WERI-Rb-1 (cell line): ENCODE data around the gene MYH7.
"Not testable (repeated sequence)": the region's sequence is repeated elsewhere in the genome, so short reads cannot be mapped to it uniquely, and the experiment has no call there.

Experiments used
- DNase-seq: peaks from one replicate; pipeline ENCODE4 v3.0.0-alpha.2; 2020
- H3K27ac ChIP-seq: fragments of 250-450 bp; sonication (Bioruptor Pico); 2 replicates; pipeline ENCODE4 v1.5.1; 2020; ENCODE audit warnings: mild to moderate bottlenecking, moderate library complexity
- H3K27me3 ChIP-seq: fragments of 250-450 bp; sonication (Bioruptor Pico); 2 replicates; pipeline ENCODE4 v1.5.1; 2021; ENCODE audit warnings: mild to moderate bottlenecking, low read depth, moderate library complexity; ENCODE audit not compliant: insufficient read depth, severe bottlenecking
- H3K36me3 ChIP-seq: fragments of 250-450 bp; sonication (Bioruptor Pico); 2 replicates; pipeline ENCODE4 v1.5.1; 2020; ENCODE audit warnings: mild to moderate bottlenecking, moderate library complexity
- H3K4me3 ChIP-seq: 2 replicates; pipeline ENCODE4 v1.5.1; 2011; ENCODE audit warnings: low read depth, mild to moderate bottlenecking, control low read depth, low read length
- H3K9me3 ChIP-seq: fragments of 250-450 bp; sonication (Bioruptor Pico); 2 replicates; pipeline ENCODE4 v1.5.1; 2021; ENCODE audit warnings: mild to moderate bottlenecking, moderate library complexity; ENCODE audit not compliant: severe bottlenecking
- TF ChIP-seq, protein P1 (sequence below): IDR thresholded peaks from 2 replicates; pipeline ENCODE4 v1.5.1; 2011; ENCODE audit warnings: low read depth, mild to moderate bottlenecking, control low read depth, inconsistent platforms, low read length

The MYH7 gene

DNA sequence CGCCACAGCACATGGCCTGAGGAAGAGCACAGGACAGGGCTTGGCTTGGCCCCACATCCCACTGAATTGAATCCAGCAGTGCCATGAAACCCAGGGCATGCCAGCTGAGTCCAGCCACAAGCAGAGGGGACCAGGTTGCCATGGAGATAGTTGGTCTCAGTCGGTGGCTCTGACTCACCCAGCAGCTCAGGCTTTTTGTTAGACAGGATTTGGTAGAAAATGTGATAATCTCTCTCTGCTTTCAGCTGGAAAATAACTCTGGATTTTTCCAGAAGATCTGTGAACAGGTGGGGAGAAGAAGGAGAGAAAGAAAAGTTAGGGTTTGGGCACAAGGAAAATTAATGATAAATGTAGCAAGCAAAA, 4.8 kb downstream of the MYH7 start:
- DNase-seq: no peak

DNA sequence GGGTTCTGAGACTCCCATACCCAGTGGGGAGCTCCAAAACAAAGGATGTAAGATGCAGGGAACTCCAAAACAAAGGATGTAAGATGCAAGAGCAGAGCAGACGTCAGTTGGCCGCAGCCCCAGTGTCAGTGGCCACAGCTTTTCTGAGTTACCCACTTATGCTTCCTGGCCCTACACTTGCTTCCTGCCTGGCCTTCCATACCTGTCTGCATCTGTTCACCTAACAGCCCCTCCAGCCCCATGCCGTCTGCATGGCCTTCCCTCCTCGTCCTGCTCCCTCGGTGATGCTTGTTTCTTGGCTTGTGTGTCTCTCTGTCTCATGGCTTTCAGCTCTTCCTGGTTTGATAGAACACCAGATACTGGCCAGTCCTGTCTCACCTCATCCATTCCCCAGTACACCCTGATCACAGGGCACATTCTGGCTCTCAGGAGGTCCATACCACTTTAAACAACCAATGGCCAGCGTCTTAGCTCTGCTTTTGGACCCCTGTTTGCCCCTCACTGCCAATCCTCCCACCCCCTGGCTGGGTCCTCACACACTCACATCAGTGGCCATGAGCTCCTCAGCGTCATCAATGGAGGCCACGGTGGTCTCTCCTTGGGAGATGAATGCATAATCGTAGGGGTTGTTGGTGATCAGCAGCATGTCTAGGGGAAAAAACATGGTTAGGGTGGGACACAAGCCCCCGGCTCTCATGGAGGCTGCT, 5.3 kb downstream of the MYH7 start:
- H3K27me3 ChIP-seq: no peaks in the 10 kb centered on the region
- H3K27ac ChIP-seq: no peak overlapping the region
- H3K36me3 ChIP-seq: no peaks in the 10 kb centered on the region
- H3K9me3 ChIP-seq: no peaks in the 10 kb centered on the region
- TF ChIP-seq, protein P1, sequence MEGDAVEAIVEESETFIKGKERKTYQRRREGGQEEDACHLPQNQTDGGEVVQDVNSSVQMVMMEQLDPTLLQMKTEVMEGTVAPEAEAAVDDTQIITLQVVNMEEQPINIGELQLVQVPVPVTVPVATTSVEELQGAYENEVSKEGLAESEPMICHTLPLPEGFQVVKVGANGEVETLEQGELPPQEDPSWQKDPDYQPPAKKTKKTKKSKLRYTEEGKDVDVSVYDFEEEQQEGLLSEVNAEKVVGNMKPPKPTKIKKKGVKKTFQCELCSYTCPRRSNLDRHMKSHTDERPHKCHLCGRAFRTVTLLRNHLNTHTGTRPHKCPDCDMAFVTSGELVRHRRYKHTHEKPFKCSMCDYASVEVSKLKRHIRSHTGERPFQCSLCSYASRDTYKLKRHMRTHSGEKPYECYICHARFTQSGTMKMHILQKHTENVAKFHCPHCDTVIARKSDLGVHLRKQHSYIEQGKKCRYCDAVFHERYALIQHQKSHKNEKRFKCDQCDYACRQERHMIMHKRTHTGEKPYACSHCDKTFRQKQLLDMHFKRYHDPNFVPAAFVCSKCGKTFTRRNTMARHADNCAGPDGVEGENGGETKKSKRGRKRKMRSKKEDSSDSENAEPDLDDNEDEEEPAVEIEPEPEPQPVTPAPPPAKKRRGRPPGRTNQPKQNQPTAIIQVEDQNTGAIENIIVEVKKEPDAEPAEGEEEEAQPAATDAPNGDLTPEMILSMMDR: no peak
- no peak overlapping the region for H3K4me3 ChIP-seq
- DNase-seq: no peak

More for the DNA sequence above, 4.8 kb downstream of the MYH7 start:
- Histone ChIP-seq H3K9me3 (no peaks in the 10 kb centered on the region), H3K36me3 (no peaks in the 10 kb centered on the region), H3K4me3 (no peak overlapping the region), H3K27me3 (no peaks in the 10 kb centered on the region), H3K27ac (no peak overlapping the region)
- TF ChIP-seq, protein P1: no peak

DNA sequence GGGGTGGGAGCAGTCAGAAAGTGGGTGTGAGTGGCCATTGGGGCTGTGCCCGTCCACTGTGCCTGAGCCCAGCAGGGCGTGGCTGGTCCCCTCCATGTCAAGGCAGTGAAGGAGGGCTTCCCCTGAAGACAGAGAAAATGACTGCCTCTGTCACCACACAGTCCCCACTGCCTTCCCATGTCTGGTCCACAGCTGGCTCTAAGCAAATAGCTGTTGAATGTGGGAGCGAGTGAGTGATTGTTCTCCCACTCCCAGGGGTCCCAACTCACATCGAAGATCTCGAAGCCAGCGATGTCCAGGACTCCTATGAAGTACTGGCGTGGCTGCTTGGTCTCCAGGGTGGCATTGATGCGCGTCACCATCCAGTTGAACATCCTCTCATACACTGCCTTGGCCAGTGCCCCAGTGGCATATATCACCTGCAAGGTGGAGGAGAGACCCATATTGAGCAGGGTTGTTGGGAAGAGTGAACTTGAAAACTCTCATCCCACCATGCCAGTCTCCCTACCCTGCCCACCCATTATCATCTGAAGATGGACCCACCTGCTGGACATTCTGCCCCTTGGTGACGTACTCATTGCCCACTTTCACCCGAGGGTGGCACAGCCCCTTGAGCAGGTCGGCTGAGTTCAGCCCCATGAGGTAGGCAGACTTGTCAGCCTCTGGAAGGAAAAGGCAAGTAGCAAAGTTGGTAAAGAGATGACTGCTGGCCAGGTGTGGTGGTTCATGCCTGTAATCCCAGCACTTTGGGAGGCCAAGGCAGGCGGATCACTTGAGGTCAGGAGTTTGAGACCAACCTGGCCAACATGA, 6.6 kb downstream of the MYH7 start:
- no peak overlapping the region for H3K4me3 ChIP-seq
- no peaks in the 10 kb centered on the region for H3K27me3 ChIP-seq
- H3K27ac ChIP-seq: no peak overlapping the region
- TF ChIP-seq, protein P1: no peak
- H3K9me3 ChIP-seq: no peaks in the 10 kb centered on the region
- no peaks in the 10 kb centered on the region for H3K36me3 ChIP-seq
- DNase-seq: no peak

DNA sequence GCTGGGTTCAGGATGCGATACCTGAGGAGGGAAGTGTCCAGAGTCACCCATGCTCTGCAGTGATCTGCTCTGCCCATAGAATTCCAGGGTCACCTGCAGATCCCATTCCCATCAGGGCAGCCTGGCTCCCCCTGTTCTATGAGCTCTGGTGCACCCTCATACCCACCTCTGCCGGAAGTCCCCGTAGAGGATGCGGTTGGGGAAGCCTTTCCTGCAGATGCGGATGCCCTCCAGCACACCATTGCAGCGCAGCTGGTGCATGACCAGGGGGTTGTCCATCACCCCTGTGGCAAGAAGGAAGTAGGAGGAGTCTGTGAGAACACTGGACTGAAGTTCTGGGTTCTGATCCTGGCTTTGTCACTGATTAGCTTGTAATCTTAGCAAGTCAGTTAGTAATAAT, 9.7 kb downstream of the MYH7 start:
- not testable (repeated sequence) for H3K27me3 ChIP-seq, H3K4me3 ChIP-seq, H3K36me3 ChIP-seq, H3K9me3 ChIP-seq, H3K27ac ChIP-seq, DNase-seq

DNA sequence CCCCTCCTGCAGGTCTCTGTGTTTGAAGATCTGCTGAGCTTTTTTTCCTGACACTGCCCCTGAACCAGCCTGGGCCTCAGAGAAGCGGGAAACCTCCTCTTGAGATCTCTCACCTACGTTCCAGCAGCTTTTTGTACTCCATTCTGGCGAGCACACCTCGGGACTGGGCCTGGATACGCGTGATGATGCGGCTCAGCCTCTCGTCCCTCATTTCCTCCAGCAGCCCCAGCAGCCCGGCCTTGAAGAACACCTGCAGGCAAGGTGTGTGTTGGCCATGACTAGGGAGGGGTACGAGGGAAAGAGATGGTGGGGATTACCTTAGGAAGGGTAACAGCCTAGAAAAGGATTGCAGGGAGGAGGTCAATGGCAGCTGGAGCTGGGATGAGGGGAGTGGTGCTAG, 10.3 kb downstream of the MYH7 start:
- Histone ChIP-seq H3K4me3 (no peak overlapping the region), H3K27me3 (no peaks in the 10 kb centered on the region)
- TF ChIP-seq, protein P1: no peak

DNA sequence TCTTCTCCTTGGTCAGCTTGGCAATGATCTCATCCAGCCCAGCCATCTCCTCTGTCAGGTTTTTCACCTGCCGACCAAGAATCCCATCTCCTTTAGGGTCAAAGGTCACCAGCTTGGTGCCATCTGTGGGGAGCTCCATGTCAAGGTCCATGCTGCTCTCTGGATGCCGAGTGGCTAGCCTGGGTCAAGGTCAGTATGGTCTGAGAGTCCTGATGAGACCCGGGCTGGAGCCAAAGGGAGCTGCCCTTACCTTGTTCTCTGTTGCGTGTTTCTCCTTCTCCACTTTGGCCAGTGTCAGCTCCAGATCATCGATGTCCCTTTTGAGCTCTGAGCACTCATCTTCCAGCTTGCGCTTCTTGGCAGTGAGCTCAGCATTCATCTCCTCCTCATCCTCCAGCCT, 11.8 kb downstream of the MYH7 start:
- Histone ChIP-seq H3K36me3 (no peaks in the 10 kb centered on the region), H3K27ac (no peak overlapping the region), H3K27me3 (no peaks in the 10 kb centered on the region), H3K9me3 (no peaks in the 10 kb centered on the region), H3K4me3 (no peak overlapping the region)
- TF ChIP-seq, protein P1: no peak
- no peak for DNase-seq

More for the DNA sequence above, 10.3 kb downstream of the MYH7 start:
- DNase-seq: no peak
- Histone ChIP-seq H3K36me3 (no peaks in the 10 kb centered on the region), H3K27ac (no peak overlapping the region), H3K9me3 (no peaks in the 10 kb centered on the region)
